GM12878 (cell line): ENCODE data around the gene RTL9. TPM values are rescaled to one million over a fixed set of nuclear protein-coding genes. Genes with fewer than 3 reads are reported as not detected.

Experiments used
- ATAC-seq: fragments of 200-7000 bp; cut with Tn5 transposase; 3 replicates; pipeline ENCODE4 v1.9.1; 2020; ENCODE audit warnings: mild to moderate bottlenecking, moderate library complexity
- BruUV-seq: library from RNA; stranded (reverse); fragments of 400-500 nt; replicated peaks from 2 replicates; lab custom pipeline; 2021; lab: Mats Ljungman, UMichigan
- CTCF ChIA-PET: fragments of 300-600 bp; sonication (Branson Sonifier 250); formaldehyde crosslinking; extraction: SDS; loops from one replicate; lab custom pipeline; 2021; ENCODE audit warnings: inconsistent platforms; lab: Yijun Ruan, JAX
- POLR2A ChIA-PET: fragments of 350-600 bp; formaldehyde crosslinking; extraction: SDS; loops from one replicate; lab custom pipeline; 2021; ENCODE audit warnings: inconsistent platforms; lab: Charles Lee
- RAD21 ChIA-PET: fragments of 300-600 bp; sonication (Branson Sonifier 250); formaldehyde crosslinking; loops from one replicate; lab custom pipeline; 2023; ENCODE audit warnings: antibody characterized with exemption; ENCODE audit not compliant: unreplicated experiment; lab: Charles Lee
- SMC1A ChIA-PET: fragments of 300-600 bp; sonication (Branson Sonifier 250); formaldehyde crosslinking; loops from one replicate; lab custom pipeline; 2023; ENCODE audit not compliant: unreplicated experiment, uncharacterized antibody; lab: Charles Lee
- DNase-seq: peaks from one replicate; pipeline ENCODE4 v3.0.0-alpha.2; 2011; ENCODE audit warnings: low read depth, low spot score
- FAIRE-seq: peaks from 3 replicates; lab custom pipeline; 2011; peaks lifted over from hg19 to GRCh38; lab: Jason Lieb, UNC
- H2AFZ ChIP-seq: 2 replicates; pipeline ENCODE4 v1.6.0; 2011; ENCODE audit warnings: low read depth, low read length, control low read depth; ENCODE audit not compliant: control insufficient read depth
- H3K27ac ChIP-seq: 2 replicates; pipeline ENCODE4 v1.5.1; 2011; ENCODE audit warnings: control low read depth; ENCODE audit not compliant: control insufficient read depth, insufficient read depth
- H3K27me3 ChIP-seq, 2 experiments: replicated peaks in 1 of 2; 2 replicates each; pipeline versions ENCODE4 v1.6.0 to v1.6.1; 2011; ENCODE audit warnings: low read length in 1 of 2; ENCODE audit not compliant: control insufficient read depth in 2 of 2, insufficient read depth in 2 of 2
- H3K36me3 ChIP-seq, 2 experiments: 2 replicates each; pipeline ENCODE4 v1.5.1; 2011; ENCODE audit warnings: low read length in 1 of 2; ENCODE audit not compliant: control insufficient read depth in 2 of 2, insufficient read depth in 2 of 2
- H3K4me1 ChIP-seq: 2 replicates; pipeline ENCODE4 v1.6.1; 2011; ENCODE audit warnings: mild to moderate bottlenecking, low read length, moderate library complexity, mixed read lengths; ENCODE audit not compliant: control insufficient read depth, insufficient read depth
- H3K4me2 ChIP-seq: 2 replicates; pipeline ENCODE4 v1.6.0; 2011; ENCODE audit warnings: control low read depth; ENCODE audit not compliant: control insufficient read depth, insufficient read depth
- H3K4me3 ChIP-seq: fragments of 200-600 bp; sonication (generic); 2 replicates; pipeline ENCODE4 v1.5.1; 2016
- H3K79me2 ChIP-seq: 2 replicates; pipeline ENCODE4 v1.6.0; 2011; ENCODE audit warnings: low read length; ENCODE audit not compliant: control insufficient read depth, insufficient read depth
- H3K9ac ChIP-seq: 2 replicates; pipeline ENCODE4 v1.8.0; 2011; ENCODE audit warnings: low read length, control low read depth, mixed read lengths; ENCODE audit not compliant: control insufficient read depth, insufficient read depth
- H3K9me3 ChIP-seq: replicated peaks from 3 replicates; pipeline ENCODE4 v1.5.1; 2011; ENCODE audit warnings: mild to moderate bottlenecking, low read length; ENCODE audit not compliant: control insufficient read depth, insufficient read depth
- H4K20me1 ChIP-seq: 2 replicates; pipeline ENCODE4 v1.6.0; 2011; ENCODE audit not compliant: control insufficient read depth, insufficient read depth
- BRCA1 ChIP-seq: IDR thresholded peaks from 2 replicates; pipeline ENCODE4 v1.6.1; 2011; ENCODE audit warnings: low read depth, low read length, improper control_type of control experiment
- FOS ChIP-seq: IDR thresholded peaks from 3 replicates; pipeline ENCODE4 v1.6.1; 2011; ENCODE audit warnings: borderline replicate concordance; ENCODE audit not compliant: insufficient read length; ENCODE audit errors: extremely low read depth
- JUND ChIP-seq: IDR thresholded peaks from 2 replicates; pipeline ENCODE4 v1.6.1; 2012; ENCODE audit warnings: low read depth, mild to moderate bottlenecking, low read length, improper control_type of control experiment, moderate library complexity
- KAT2A ChIP-seq: conservative IDR thresholded peaks from 2 replicates; pipeline ENCODE4 v1.6.1; 2011; ENCODE audit warnings: low read depth, low read length; ENCODE audit not compliant: control insufficient read depth
- MTA2 ChIP-seq: fragments of 450-650 bp; IDR thresholded peaks from 2 replicates; pipeline ENCODE4 v1.6.1; 2016; ENCODE audit warnings: low read depth, mild to moderate bottlenecking, moderate library complexity
- NR2C2 ChIP-seq: IDR thresholded peaks from 2 replicates; pipeline ENCODE4 v1.6.1; 2011; ENCODE audit warnings: borderline replicate concordance, low read depth; ENCODE audit not compliant: control insufficient read depth, insufficient read length
- ZNF24 ChIP-seq: fragments of 450-650 bp; IDR thresholded peaks from 2 replicates; pipeline ENCODE4 v1.6.1; 2017; ENCODE audit warnings: antibody characterized with exemption, mild to moderate bottlenecking
- WGBS: methylation state at CpG from one replicate; pipeline ENCODE4 v1.1.6; 2016; ENCODE audit warnings: low lambda C conversion rate; ENCODE audit not compliant: insufficient replicate concordance, insufficient coverage; ENCODE audit errors: missing lambda C conversion rate; 5-methylcytosine and 5-hydroxymethylcytosine counted together
- in situ Hi-C: fragments of 300-500 bp; cut with MboI; formaldehyde crosslinking; loops from 9 replicates; pipeline ENCODE4 v1.14.3; 2018; ENCODE audit warnings: mixed read lengths
- intact Hi-C: fragments of 100-400 bp; cut with micrococcal nuclease; formaldehyde crosslinking; loops from one replicate; pipeline ENCODE4 v1.14.2; 2022; ENCODE audit not compliant: unreplicated experiment
- polyA plus RNA-seq, 11 experiments: library from polyadenylated mRNA; depleted of rRNA in 4 of 11; unstranded in 6 of 11; stranded (reverse) in 5 of 11; fragments of >200 nt; fragmentation: Nextera tagmentation in 4 of 11; fragmentation: Illumina TruSeq in 1 of 11; extraction: Ambion mirVana in 4 of 11; extraction: Trizol in 1 of 11; gene quantifications; 1 replicate in 1 of 11; 2 replicates in 10 of 11; pipeline versions ENCODE4 v1.2.1 to v1.2.3, GENCODE V29; 2011 to 2016; ENCODE audit warnings: inconsistent platforms in 2 of 11, missing spikeins in 2 of 11, low read depth in 1 of 11
- total RNA-seq, 4 experiments: library from RNA; depleted of rRNA in 3 of 4; stranded (reverse); fragments of >200 nt in 3 of 4; fragmentation: Illumina TruSeq in 1 of 4; extraction: Trizol in 1 of 4; gene quantifications; 2 replicates each; pipeline versions ENCODE4 v1.2.1 to v1.2.3, GENCODE V29; 2013 to 2021

RTL9 gene
- total and polyA plus RNA-seq, 10 of the 15 experiments (the other 5 are each of a cell fraction or from before 2014, with no cell fraction given) = 0.05 to 1.2 (median 0.17) TPM

GRCh38 chrX:110396735-110397134 is 38.1 kb downstream of the RTL9 start:
- 8% methylated on average over 4 of the region's 4 CpGs for WGBS
- H3K4me1 ChIP-seq = no peaks in the 10 kb centered on the region
- no TSS peak for BruUV-seq
- H3K4me2 ChIP-seq = no peak overlapping the region
- no peaks in the 10 kb centered on the region for H3K36me3 ChIP-seq
- CTCF ChIA-PET = interaction anchor here (0.7 to 2.3 kb wide), 4 partner anchors 11 to 237 kb away, joined by 3 to 8 read pairs (median 3); no protein-coding TSS in a partner anchor
- RAD21 ChIA-PET = no interaction called here
- in situ Hi-C loops = no loop called here
- no peak overlapping the region for H2AFZ ChIP-seq
- H3K79me2 ChIP-seq = no peaks in the 10 kb centered on the region
- no peak overlapping the region for H3K27ac ChIP-seq
- no peak for DNase-seq
- no peak for TF ChIP-seq JUND
- no peak for TF ChIP-seq FOS
- H3K4me3 ChIP-seq = no peak overlapping the region
- H3K9ac ChIP-seq = no peak overlapping the region
- no peaks in the 10 kb centered on the region for H3K27me3 ChIP-seq
- intact Hi-C loops = no loop called here
- POLR2A ChIA-PET = no interaction called here
- no peak for ATAC-seq
- no peaks in the 10 kb centered on the region for H4K20me1 ChIP-seq
- no peaks in the 10 kb centered on the region for H3K9me3 ChIP-seq
- SMC1A ChIA-PET = no interaction called here
- FAIRE-seq = no peak

- TF ChIP-seq KAT2A = no peak
- TF ChIP-seq NR2C2 = no peak
- no peak for TF ChIP-seq BRCA1
- no peak for TF ChIP-seq ZNF24
- TF ChIP-seq MTA2 = no peak
- Histone ChIP-seq H2AFZ (no peak overlapping the region), H3K4me2 (no peak overlapping the region), H3K9ac (no peak overlapping the region), H3K9me3 (no peaks in the 10 kb centered on the region), H4K20me1 (no peaks in the 10 kb centered on the region), H3K27ac (no peak overlapping the region), H3K4me3 (no peak overlapping the region), H3K4me1 (no peaks in the 10 kb centered on the region), H3K27me3 (no peaks in the 10 kb centered on the region), H3K79me2 (no peaks in the 10 kb centered on the region), H3K36me3 (no peaks in the 10 kb centered on the region)
- DNase-seq (no peak), ATAC-seq (no peak), FAIRE-seq (no peak)
- intact Hi-C loops = no loop called here
- ChIA-PET POLR2A (no interaction called here), CTCF (interaction anchor here (0.7 to 2.3 kb wide), 2 partner anchors 230 to 237 kb away, joined by 3 to 8 read pairs; no protein-coding TSS in a partner anchor), SMC1A (no interaction called here), RAD21 (no interaction called here)
- in situ Hi-C loops = no loop called here
- BruUV-seq = no TSS peak
Observed at GRCh38 chrX:110397339-110397738, 38.7 kb downstream of the RTL9 start.
